GM12878 (cell line): ENCODE results near the gene IL17RE. TPM values are rescaled to one million over a fixed set of nuclear protein-coding genes. Genes with fewer than 3 reads are reported as not detected.
"Not testable (repeated sequence)": the region's sequence is repeated elsewhere in the genome, so short reads cannot be mapped to it uniquely, and the experiment has no call there.

Experiments used
- ATAC-seq: fragments of 200-7000 bp; cut with Tn5 transposase; 3 replicates; pipeline ENCODE4 v1.9.1; 2020; ENCODE audit warnings: mild to moderate bottlenecking, moderate library complexity
- BruUV-seq: library from RNA; stranded (reverse); fragments of 400-500 nt; replicated peaks from 2 replicates; lab custom pipeline; 2021; lab: Mats Ljungman, UMichigan
- CTCF ChIA-PET: fragments of 300-600 bp; sonication (Branson Sonifier 250); formaldehyde crosslinking; extraction: SDS; loops from one replicate; lab custom pipeline; 2021; ENCODE audit warnings: inconsistent platforms; lab: Yijun Ruan, JAX
- POLR2A ChIA-PET: fragments of 350-600 bp; formaldehyde crosslinking; extraction: SDS; loops from one replicate; lab custom pipeline; 2021; ENCODE audit warnings: inconsistent platforms; lab: Charles Lee
- RAD21 ChIA-PET: fragments of 300-600 bp; sonication (Branson Sonifier 250); formaldehyde crosslinking; loops from one replicate; lab custom pipeline; 2023; ENCODE audit warnings: antibody characterized with exemption; ENCODE audit not compliant: unreplicated experiment; lab: Charles Lee
- SMC1A ChIA-PET: fragments of 300-600 bp; sonication (Branson Sonifier 250); formaldehyde crosslinking; loops from one replicate; lab custom pipeline; 2023; ENCODE audit not compliant: unreplicated experiment, uncharacterized antibody; lab: Charles Lee
- DNase-seq: peaks from one replicate; pipeline ENCODE4 v3.0.0-alpha.2; 2011; ENCODE audit warnings: low read depth, low spot score
- FAIRE-seq: peaks from 3 replicates; lab custom pipeline; 2011; peaks lifted over from hg19 to GRCh38; lab: Jason Lieb, UNC
- H2AFZ ChIP-seq: 2 replicates; pipeline ENCODE4 v1.6.0; 2011; ENCODE audit warnings: low read depth, low read length, control low read depth; ENCODE audit not compliant: control insufficient read depth
- H3K27ac ChIP-seq: 2 replicates; pipeline ENCODE4 v1.5.1; 2011; ENCODE audit warnings: control low read depth; ENCODE audit not compliant: control insufficient read depth, insufficient read depth
- H3K27me3 ChIP-seq, 2 experiments: replicated peaks in 1 of 2; 2 replicates each; pipeline versions ENCODE4 v1.6.0 to v1.6.1; 2011; ENCODE audit warnings: low read length in 1 of 2; ENCODE audit not compliant: control insufficient read depth in 2 of 2, insufficient read depth in 2 of 2
- H3K36me3 ChIP-seq, 2 experiments: 2 replicates each; pipeline ENCODE4 v1.5.1; 2011; ENCODE audit warnings: low read length in 1 of 2; ENCODE audit not compliant: control insufficient read depth in 2 of 2, insufficient read depth in 2 of 2
- H3K4me1 ChIP-seq: 2 replicates; pipeline ENCODE4 v1.6.1; 2011; ENCODE audit warnings: mild to moderate bottlenecking, low read length, moderate library complexity, mixed read lengths; ENCODE audit not compliant: control insufficient read depth, insufficient read depth
- H3K4me2 ChIP-seq: 2 replicates; pipeline ENCODE4 v1.6.0; 2011; ENCODE audit warnings: control low read depth; ENCODE audit not compliant: control insufficient read depth, insufficient read depth
- H3K4me3 ChIP-seq: fragments of 200-600 bp; sonication (generic); 2 replicates; pipeline ENCODE4 v1.5.1; 2016
- H3K79me2 ChIP-seq: 2 replicates; pipeline ENCODE4 v1.6.0; 2011; ENCODE audit warnings: low read length; ENCODE audit not compliant: control insufficient read depth, insufficient read depth
- H3K9ac ChIP-seq: 2 replicates; pipeline ENCODE4 v1.8.0; 2011; ENCODE audit warnings: low read length, control low read depth, mixed read lengths; ENCODE audit not compliant: control insufficient read depth, insufficient read depth
- H3K9me3 ChIP-seq: replicated peaks from 3 replicates; pipeline ENCODE4 v1.5.1; 2011; ENCODE audit warnings: mild to moderate bottlenecking, low read length; ENCODE audit not compliant: control insufficient read depth, insufficient read depth
- H4K20me1 ChIP-seq: 2 replicates; pipeline ENCODE4 v1.6.0; 2011; ENCODE audit not compliant: control insufficient read depth, insufficient read depth
- ATF3 ChIP-seq: IDR thresholded peaks from 2 replicates; pipeline ENCODE4 v1.6.1; 2011; ENCODE audit warnings: low read depth, mild to moderate bottlenecking, low read length, moderate library complexity, borderline replicate concordance; ENCODE audit errors: extremely low read depth
- TBL1XR1 ChIP-seq: IDR thresholded peaks from 2 replicates; pipeline ENCODE4 v1.6.1; 2012; ENCODE audit warnings: low read depth, low read length, improper control_type of control experiment
- ZNF207 ChIP-seq: fragments of 450-650 bp; IDR thresholded peaks from 2 replicates; pipeline ENCODE4 v1.6.1; 2014; ENCODE audit warnings: antibody characterized with exemption, mild to moderate bottlenecking, borderline replicate concordance
- WGBS: methylation state at CpG from one replicate; pipeline ENCODE4 v1.1.6; 2016; ENCODE audit warnings: low lambda C conversion rate; ENCODE audit not compliant: insufficient replicate concordance, insufficient coverage; ENCODE audit errors: missing lambda C conversion rate; 5-methylcytosine and 5-hydroxymethylcytosine counted together
- in situ Hi-C: fragments of 300-500 bp; cut with MboI; formaldehyde crosslinking; loops from 9 replicates; pipeline ENCODE4 v1.14.3; 2018; ENCODE audit warnings: mixed read lengths
- intact Hi-C: fragments of 100-400 bp; cut with micrococcal nuclease; formaldehyde crosslinking; loops from one replicate; pipeline ENCODE4 v1.14.2; 2022; ENCODE audit not compliant: unreplicated experiment
- polyA plus RNA-seq, 11 experiments: library from polyadenylated mRNA; depleted of rRNA in 4 of 11; unstranded in 6 of 11; stranded (reverse) in 5 of 11; fragments of >200 nt; fragmentation: Nextera tagmentation in 4 of 11; fragmentation: Illumina TruSeq in 1 of 11; extraction: Ambion mirVana in 4 of 11; extraction: Trizol in 1 of 11; gene quantifications; 1 replicate in 1 of 11; 2 replicates in 10 of 11; pipeline versions ENCODE4 v1.2.1 to v1.2.3, GENCODE V29; 2011 to 2016; ENCODE audit warnings: inconsistent platforms in 2 of 11, missing spikeins in 2 of 11, low read depth in 1 of 11
- total RNA-seq, 4 experiments: library from RNA; depleted of rRNA in 3 of 4; stranded (reverse); fragments of >200 nt in 3 of 4; fragmentation: Illumina TruSeq in 1 of 4; extraction: Trizol in 1 of 4; gene quantifications; 2 replicates each; pipeline versions ENCODE4 v1.2.1 to v1.2.3, GENCODE V29; 2013 to 2021

The IL17RE gene
- total and polyA plus RNA-seq, 10 of the 15 experiments (the other 5 are each of a cell fraction or from before 2014, with no cell fraction given): 0.04 to 0.51 (median 0.12) TPM; not detected in 2

GRCh38 chr3:9893739-9894138 is 8.9 kb upstream of the IL17RE start (continued):
- TF ChIP-seq ZNF207 (no peak), TBL1XR1 (no peak), ATF3 (no peak)
- TF ChIP-seq, all 136 proteins: peak for 0

- intact Hi-C loops, H3K27ac ChIP-seq: not testable (repeated sequence)
Observed at GRCh38 chr3:9895715-9896114, 6.9 kb upstream of the IL17RE start.

GRCh38 chr3:9896755-9897407 is 5.8 kb upstream of the IL17RE start:
- intact Hi-C loops, H3K4me3 ChIP-seq, H3K9ac ChIP-seq, BruUV-seq, H3K27me3 ChIP-seq, H2AFZ ChIP-seq, FAIRE-seq, H3K27ac ChIP-seq, DNase-seq, H3K4me2 ChIP-seq, in situ Hi-C loops, H4K20me1 ChIP-seq, H3K4me1 ChIP-seq, H3K9me3 ChIP-seq: not testable (repeated sequence)
- RAD21 ChIA-PET: interaction anchor here (1.1 kb wide), 1 partner anchor 36 kb away, joined by 4 read pairs; no protein-coding TSS in a partner anchor
- H3K36me3 ChIP-seq: peaks cover 2 to 12% of the 10 kb centered on the region in 2 experiments
- peaks cover 16% of the 10 kb centered on the region for H3K79me2 ChIP-seq
- whole genome bisulfite sequencing: over 99% methylated on average over 10 of the region's 10 CpGs
- ATAC-seq: peak; percentile 10; the same call in 2 of the 3 replicates
- SMC1A ChIA-PET: interaction anchor here (1.3 kb wide), 1 partner anchor 35 kb away, joined by 4 read pairs; no protein-coding TSS in a partner anchor
- POLR2A ChIA-PET: interaction anchor here (1.0 to 1.2 kb wide), 2 partner anchors 20 to 24 kb away, joined by 3 to 7 read pairs; partner anchors contain the start of gene IL17RC
- CTCF ChIA-PET: interaction anchor here (2.0 kb wide), 1 partner anchor 13 kb away, joined by 7 read pairs; no protein-coding TSS in a partner anchor

More at GRCh38 chr3:9895715-9896114, 6.9 kb upstream of the IL17RE start:
- H3K9me3 ChIP-seq, H3K4me2 ChIP-seq, RAD21 ChIA-PET, in situ Hi-C loops, DNase-seq, H3K9ac ChIP-seq, H4K20me1 ChIP-seq, H3K4me3 ChIP-seq, H3K4me1 ChIP-seq, BruUV-seq, FAIRE-seq, H3K27me3 ChIP-seq, ATAC-seq, POLR2A ChIA-PET, H2AFZ ChIP-seq: not testable (repeated sequence)
- Histone ChIP-seq H3K79me2 (peaks cover 28% of the 10 kb centered on the region), H3K36me3 (peaks cover 2 to 12% of the 10 kb centered on the region in 2 experiments)
- ChIA-PET SMC1A (interaction anchor here (1.6 kb wide), 1 partner anchor 16 kb away, joined by 3 read pairs; no protein-coding TSS in a partner anchor), CTCF (interaction anchor here (1.6 kb wide), 1 partner anchor 30 kb away, joined by 3 read pairs; no protein-coding TSS in a partner anchor)
- 100% methylated on average over 2 of the region's 3 CpGs for WGBS
